GM15510 (cell line): Measurements from ENCODE around the gene RASL10A.

Experiments used
- POLR2A ChIP-seq: IDR thresholded peaks from 3 replicates; pipeline ENCODE4 v1.6.1; 2011; ENCODE audit warnings: borderline replicate concordance; ENCODE audit not compliant: insufficient read length; ENCODE audit errors: extremely low read depth

RASL10A gene

DNA sequence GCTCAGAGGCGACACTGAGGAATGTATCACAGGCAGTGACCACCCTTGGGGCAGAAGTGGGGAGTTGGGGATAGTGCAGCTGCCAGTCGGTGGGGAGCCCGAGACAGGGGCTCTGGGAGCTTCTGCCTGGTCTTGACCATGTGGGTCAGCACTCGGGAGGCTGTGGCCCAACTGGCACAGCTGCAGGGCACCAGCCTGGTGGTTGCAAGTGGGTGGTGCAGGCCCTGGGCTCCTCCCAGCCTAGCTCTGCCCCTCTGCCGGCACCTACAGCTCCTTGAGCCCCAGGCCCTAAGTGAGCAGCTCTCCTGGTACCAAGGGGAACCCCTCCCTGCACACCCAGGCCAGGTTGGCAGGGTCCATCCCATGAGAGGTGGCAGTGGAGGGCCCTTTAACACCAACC, 12.6 kb upstream of the RASL10A start:
- no peak for TF ChIP-seq POLR2A

DNA sequence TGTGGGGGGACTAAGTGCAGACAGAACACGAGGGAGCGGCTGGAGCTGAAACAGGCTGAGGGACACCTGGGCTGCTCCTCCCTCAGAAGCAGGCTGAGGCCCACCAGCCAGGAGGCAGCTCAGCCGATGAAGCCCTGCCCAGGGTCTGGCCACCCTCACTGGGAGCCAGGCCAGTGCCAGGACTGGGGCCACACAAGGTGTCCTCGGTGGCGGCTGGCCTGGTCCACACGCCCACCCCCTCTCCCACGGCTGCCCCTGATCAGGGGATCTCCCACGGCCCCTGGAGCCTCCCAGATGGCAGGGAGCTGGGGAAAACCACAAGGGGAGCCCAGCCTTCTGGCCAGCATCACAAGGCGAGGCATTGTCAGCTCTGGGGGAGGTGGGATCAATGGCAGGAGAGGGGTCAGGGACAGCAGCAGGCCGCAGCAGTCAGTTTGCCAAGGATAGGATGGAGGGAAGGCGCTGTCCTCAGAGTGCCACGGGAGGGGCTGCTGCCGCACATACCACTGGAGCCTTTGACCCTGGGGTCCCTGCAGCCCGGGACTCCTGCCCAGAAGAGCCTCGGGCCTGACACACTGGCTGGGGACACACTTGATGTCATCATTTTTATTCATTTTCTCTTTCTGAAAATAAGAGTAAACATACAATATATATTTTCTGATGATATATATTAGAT, 11.7 kb upstream of the RASL10A start:
- TF ChIP-seq POLR2A, result no peak

DNA sequence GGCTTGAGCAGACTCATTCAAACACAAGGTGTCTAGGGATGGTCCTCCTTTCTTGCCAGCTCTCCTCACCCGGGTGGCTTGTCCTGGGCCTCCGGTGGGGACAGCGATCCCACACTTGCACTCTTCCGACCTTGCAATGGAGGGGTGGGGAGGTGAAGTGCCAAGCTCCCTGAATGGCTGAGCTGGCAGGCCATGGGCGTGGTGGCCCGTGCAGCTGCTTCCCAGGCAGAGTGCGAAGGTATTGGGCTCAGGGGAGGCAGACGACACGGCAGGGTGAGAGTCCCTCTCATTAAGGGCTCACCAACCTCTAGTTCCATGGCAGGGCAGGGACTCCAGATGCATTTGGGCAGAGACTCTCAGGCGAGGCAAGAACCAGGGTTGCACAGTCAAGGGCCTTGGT, 11.0 kb upstream of the RASL10A start:
- no peak for TF ChIP-seq POLR2A

DNA sequence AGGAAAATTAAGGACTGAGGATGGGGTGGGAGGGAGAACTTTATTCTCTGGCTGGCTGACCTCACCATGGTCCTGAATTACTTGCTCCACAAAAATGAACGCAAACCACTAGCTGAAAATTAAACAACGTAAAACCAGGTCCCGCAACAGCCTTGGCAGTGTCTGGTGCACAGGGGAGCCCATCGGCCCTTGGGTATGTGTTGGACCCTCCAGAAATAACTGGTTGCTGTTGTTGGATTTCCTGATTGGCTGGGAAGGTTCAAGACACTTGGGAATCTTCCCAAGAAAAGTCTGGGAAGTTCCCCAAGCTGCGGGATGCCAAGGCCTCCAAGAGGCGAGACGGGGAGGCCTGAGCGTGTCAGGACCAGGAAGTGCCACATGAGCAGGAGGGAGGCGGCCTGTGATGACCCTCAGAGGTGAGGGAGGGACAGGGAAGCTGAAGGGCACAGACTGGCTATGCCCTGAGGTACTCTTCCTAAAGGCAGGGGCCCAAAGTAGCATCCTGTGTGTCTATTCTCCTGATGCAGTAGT, 10.4 kb upstream of the RASL10A start:
- TF ChIP-seq POLR2A, result no peak

DNA sequence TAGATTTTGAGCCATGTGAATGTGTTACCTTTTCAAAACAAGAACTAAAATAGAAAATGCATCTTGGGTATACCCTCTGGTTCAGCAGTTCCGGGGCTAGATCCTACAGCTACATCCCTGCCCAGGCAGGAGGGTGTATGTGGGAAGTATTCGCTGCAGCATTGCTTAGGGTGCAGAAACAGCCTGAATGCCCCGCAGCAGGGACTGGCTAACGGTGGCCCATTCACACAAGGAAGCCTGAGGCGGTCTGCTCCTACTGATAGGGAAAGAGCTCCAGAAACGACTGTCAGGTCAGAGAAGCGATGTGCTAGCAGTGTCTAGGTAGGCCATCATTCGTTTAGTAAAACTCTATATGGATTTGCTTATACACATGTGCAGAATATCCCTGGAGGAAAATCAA, 9.9 kb upstream of the RASL10A start:
- no peak for TF ChIP-seq POLR2A

DNA sequence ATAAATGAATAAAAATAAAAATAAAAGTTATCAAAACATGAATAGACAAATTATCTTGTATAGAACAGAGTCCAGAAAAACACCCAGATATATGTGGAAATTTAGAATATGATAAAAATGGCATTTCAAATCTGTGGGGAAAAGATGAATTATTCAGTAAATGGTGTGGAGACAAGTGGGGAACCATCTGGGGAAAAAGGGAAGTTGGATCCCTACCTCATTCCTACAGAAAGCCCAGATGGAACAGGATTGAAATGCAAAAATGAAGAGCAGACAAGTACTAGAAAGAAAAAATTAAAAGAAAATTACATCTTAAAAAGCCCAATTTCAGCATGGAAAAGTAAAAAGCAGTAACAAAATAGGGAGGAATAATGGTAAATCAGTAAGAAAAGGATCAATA, 8.1 kb upstream of the RASL10A start:
- no peak for TF ChIP-seq POLR2A

DNA sequence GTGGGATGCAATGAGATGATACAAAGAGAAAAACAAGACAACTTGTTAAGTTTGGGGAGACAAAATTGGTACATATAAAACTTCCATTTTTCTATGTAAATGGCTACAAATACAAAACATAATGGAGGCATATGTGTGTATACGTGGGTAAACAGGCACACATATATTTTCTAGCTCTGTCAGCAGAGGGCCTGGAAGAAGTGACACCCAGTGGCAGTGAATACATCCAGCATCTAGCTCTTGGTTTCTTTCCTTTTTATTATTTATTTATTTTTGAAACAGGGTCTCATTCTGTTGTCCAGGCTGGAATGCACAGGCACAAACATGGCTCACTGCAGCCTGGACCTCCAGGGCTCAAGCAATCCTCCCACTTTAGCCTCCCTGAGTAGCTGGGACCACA, 5.0 kb upstream of the RASL10A start:
- TF ChIP-seq POLR2A, result no peak

DNA sequence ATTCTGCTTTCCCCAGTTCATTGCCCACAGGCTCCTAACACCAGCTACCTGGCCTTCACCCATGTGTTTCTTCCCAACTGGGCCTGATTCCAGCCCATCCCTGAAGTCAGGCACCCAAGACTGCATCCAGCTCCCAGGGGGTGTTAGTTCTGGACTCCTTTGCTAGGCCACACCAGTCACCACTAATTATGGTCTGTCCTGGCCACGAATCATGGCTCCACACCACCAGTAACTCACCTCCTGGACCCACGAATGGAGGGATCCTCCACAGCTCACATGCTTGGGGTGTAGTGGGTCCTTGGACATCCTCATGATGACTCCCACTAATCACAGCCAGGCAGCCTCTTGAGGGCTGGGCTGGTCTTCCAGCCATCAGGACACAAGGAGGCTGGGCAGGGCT, 3.6 kb upstream of the RASL10A start:
- no peak for TF ChIP-seq POLR2A

DNA sequence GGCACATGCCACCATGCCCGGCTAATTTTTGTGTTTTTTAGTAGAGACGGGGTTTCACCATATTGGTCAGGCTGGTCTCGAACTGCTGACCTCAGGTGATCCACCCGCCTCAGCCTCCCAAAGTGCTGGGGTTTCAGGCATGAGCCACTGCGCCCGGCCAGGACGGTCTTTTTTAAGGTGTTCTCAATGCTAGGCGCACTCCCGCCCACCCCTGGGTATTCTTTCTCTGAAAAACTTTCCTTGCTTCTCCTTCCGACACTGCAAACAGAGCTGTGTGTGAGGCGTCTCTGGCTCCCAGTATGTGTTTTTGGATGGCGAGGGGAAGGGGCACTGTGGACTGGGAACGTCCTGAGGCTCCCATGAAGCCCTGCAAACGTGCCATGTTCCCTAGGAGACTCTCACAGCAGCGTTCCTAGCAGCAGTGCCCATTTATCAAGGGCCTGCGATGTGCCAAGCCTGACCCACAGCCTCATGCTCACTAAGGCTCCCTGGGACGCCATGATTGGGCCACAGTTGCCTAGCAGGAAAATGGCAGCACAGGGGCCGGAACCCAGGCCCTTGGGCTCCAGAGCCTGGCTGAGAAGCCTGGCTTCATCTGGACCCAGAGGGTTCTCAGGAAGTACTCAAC, 2.4 kb upstream of the RASL10A start:
- TF ChIP-seq POLR2A, result no peak

DNA sequence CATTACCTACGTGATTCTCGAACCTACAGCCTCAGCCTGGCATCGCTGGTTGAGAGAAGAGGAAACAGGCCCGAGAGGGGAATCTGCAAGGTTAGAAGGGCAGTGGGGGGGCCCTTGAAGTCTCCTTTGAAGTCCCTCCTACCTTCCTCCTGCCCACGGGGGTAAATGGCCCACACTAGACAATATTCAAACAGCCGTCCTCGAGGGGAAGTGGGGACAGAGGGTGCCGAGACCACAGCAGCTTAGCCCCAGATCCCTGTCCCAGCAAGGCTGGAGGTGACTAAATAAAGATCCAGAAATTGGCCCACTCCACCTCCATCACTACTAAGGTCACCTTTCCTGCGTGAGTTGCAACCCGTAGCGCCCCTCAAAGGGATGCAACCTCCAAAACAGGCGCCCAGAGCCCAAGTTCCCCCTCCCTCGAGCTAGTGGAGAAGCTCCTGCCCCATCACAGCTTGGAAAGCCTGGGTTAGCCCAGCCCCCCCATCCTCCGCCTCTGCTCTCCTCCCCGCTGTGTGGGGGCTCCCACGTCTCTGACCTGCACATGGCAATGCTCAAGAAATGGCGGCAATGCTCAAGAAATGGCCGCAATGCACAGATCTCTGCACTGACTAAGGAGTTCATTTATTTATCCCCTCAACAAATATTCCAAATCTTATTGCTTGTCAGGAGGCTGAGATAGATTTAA, 788 bp upstream of the RASL10A start:
- TF ChIP-seq POLR2A, result no peak

DNA sequence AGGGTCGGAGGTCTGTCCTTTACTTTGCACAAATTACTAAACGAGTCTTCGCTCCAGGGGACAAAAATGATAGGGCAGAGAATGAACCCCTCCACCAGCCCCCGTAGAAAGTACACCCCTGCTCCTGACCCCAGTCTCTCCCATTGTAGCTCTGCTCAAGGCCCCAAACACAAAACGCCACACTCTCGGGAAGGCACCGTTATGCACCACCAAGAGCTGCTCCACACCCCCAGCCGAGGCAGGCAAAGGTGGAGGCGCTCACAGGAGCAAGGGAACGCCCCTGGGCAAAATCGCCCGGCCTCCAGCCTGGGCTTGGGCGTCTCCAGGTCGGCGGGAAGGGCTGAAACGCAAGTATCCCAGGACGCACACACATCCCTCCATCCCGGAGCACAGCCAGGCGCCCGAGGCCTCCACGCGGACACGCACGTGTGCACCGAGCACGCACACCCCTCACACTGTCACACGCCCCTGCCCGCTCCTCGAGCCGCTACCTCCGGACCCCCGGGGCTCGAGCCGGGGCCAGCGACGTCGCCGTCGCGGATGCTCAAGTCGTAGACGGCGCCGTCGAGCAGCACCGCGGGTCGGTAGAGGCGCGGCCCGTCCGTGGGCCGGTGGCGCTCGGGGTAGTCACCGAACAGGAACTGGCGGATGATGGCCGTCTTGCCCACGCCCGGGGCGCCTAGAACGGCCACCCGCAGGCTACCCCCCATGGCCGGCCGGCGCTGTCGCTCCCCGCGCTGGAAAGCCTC, 786 bp downstream of the RASL10A start:
- no peak for TF ChIP-seq POLR2A

DNA sequence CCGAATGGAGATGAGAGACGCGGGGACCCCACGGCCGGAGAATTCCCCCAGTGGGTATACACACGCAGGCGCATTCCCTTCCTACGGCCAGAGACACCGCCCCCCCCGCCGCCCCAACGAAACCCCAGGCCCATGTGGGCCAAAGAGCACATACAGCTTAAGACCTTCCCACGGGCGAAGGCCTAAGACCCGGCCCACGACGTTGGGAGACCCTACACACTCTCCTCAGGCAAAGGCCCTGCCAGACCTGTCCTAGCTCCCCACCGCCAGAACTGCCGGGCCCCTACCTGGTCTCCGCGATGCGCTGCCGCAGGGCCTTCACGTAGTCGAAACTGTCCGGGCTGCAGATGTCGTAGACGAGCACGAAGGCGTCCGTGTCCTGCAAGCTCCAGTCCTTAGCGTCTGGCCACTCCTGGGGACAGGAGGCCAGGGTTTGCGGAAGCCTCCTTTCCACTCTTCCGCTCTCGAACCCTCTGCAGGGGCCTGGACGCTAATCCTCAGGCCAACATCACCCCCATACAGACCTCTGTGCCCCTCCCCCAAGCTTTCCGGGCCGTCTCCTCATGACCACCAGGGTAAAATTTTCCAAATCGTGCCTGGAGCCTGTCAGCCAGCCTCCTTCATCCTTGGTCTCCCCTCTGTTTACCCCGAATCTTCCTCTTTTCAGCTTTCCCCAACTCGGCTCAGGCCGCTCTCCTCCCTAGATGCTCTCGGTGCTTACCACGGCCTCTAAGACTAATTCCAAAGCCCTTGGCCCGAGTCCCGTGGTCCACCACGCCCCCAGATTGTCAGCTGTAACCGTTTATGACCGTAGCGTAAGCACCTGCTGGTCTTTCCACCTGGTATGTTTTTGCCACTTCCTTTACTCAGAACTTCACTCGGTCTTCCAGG, 1.7 kb downstream of the RASL10A start:
- no peak for TF ChIP-seq POLR2A

DNA sequence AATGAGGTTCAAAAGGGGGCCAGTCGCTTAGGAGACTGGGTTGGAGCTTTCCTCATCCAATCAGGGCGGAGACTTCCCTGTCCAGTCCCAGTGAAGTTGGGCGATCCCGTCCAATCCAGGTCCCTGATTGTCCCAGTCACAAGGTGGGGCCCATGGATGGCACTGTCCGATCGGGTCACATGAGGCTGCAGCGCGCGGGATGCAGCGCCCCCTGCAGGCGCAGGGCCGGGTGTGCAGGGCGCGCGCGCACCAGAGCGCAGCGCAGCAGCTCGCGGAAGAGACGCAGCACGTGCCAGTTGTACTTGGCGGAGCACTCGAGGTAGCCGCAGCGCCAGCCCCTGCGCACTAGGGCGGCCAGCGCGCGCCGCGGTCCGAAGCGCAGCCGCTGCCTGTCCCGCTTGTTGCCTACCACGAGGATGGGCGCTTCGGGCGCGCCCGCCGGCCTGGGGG, 2.3 kb downstream of the RASL10A start:
- TF ChIP-seq POLR2A, result no peak
